Upper lobe of right lung (tissue), 1 donor: ENCODE measurements around the gene CDK6. TPM values are rescaled to one million over a fixed set of nuclear protein-coding genes. Genes with fewer than 3 reads are reported as not detected.

ENCODE experiments used
- ATAC-seq: fragments of 200-7000 bp; cut with Tn5 transposase; one replicate; pipeline ENCODE4 v1.9.1; 2020; ENCODE audit warnings: mild to moderate bottlenecking, moderate library complexity
- DNase-seq: peaks from one replicate; pipeline ENCODE4 v3.0.0-alpha.2; 2020
- H3K27ac ChIP-seq: fragments of 200-600 bp; one replicate; pipeline ENCODE4 v1.8.0; 2022
- H3K27me3 ChIP-seq: fragments of 200-600 bp; one replicate; pipeline ENCODE4 v1.8.0; 2022; ENCODE audit warnings: mild to moderate bottlenecking
- H3K36me3 ChIP-seq: fragments of 200-600 bp; one replicate; pipeline ENCODE4 v1.8.0; 2022
- H3K4me1 ChIP-seq: fragments of 200-600 bp; one replicate; pipeline ENCODE4 v1.8.0; 2022
- H3K4me3 ChIP-seq: fragments of 200-600 bp; one replicate; pipeline ENCODE4 v1.8.0; 2022; ENCODE audit warnings: mild to moderate bottlenecking
- H3K9me3 ChIP-seq: fragments of 200-600 bp; one replicate; pipeline ENCODE4 v1.8.0; 2022
- intact Hi-C: fragments of 100-400 bp; cut with DNase I; formaldehyde crosslinking; loops from one replicate; pipeline ENCODE4 v1.11.0; 2022
- total RNA-seq: library from RNA; stranded (reverse); fragmentation: NEBNext Ultra II Directional; extraction: Animal tissue kit (Norgen Biotek cat#: 25700); gene quantifications from one replicate; pipeline ENCODE4 v1.2.1, GENCODE V29; 2021
- TF ChIP-seq, protein P1 (sequence below): fragments of 200-600 bp; IDR thresholded peaks from one replicate; pipeline ENCODE4 v1.8.0; 2022; ENCODE audit warnings: antibody characterized with exemption
- donor health status: DM: no; HTN: yes; CAD: no; lungs with severe emphysema.

The CDK6 gene
- total RNA-seq, 1 donor from 2014 or later: 22.4 TPM

DNA sequence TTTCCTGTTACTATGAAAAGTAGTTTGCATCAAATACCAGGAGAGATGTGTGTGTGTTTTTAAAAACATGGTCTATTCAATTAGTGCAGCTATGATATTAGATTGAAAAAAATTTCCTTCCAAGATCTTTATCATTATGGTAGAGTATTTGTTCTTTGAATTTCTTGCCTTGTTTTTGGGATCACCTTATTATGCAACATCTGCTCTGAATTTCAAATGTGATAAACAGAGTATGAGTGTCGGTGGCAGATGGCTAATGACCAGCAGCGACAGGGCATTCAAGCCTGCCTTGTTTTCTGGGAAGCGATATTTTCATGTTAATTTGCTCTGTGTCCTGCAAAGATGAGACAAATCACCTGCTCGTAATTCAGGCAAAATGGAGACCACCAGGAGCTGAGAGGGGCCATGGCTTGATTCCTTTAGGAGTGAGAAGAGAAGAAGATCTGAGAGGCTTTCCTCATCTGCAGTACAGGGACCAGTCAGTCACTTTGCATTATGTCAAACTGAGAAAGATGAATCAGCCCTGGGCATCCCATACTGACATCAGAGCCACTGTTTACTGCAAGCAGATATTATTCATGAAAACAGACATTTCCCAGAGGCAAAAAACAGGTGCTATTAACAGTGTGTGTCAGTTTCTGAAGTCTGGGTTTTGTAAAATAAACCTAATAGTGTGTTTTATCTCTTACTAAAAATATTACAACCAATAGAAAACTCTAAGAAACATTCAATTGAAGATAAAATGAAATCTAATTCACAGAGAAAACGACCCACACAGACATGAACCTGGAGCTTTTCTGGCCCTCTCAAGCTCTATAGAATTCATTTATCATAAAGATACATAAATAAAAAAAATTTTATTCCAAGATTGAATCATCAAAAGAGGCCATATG lies 67.6 kb downstream of the CDK6 start:
- H3K4me1 ChIP-seq: peaks cover 13% of the 10 kb centered on the region
- intact Hi-C loops: no loop called here
- ATAC-seq: no peak
- DNase-seq: no peak
- H3K27me3 ChIP-seq: no peaks in the 10 kb centered on the region
- TF ChIP-seq, protein P1, sequence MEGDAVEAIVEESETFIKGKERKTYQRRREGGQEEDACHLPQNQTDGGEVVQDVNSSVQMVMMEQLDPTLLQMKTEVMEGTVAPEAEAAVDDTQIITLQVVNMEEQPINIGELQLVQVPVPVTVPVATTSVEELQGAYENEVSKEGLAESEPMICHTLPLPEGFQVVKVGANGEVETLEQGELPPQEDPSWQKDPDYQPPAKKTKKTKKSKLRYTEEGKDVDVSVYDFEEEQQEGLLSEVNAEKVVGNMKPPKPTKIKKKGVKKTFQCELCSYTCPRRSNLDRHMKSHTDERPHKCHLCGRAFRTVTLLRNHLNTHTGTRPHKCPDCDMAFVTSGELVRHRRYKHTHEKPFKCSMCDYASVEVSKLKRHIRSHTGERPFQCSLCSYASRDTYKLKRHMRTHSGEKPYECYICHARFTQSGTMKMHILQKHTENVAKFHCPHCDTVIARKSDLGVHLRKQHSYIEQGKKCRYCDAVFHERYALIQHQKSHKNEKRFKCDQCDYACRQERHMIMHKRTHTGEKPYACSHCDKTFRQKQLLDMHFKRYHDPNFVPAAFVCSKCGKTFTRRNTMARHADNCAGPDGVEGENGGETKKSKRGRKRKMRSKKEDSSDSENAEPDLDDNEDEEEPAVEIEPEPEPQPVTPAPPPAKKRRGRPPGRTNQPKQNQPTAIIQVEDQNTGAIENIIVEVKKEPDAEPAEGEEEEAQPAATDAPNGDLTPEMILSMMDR: no peak
- no peak overlapping the region for H3K27ac ChIP-seq
- H3K4me3 ChIP-seq: no peak overlapping the region
- H3K36me3 ChIP-seq: peaks cover 6% of the 10 kb centered on the region
- H3K9me3 ChIP-seq: no peaks in the 10 kb centered on the region

- Histone ChIP-seq H3K36me3 (no peaks in the 10 kb centered on the region), H3K9me3 (no peaks in the 10 kb centered on the region), H3K27me3 (no peaks in the 10 kb centered on the region), H3K4me1 (peaks cover 13% of the 10 kb centered on the region), H3K4me3 (no peak overlapping the region), H3K27ac (no peak overlapping the region)
- TF ChIP-seq, protein P1: no peak
- no peak for DNase-seq
- intact Hi-C loops: no loop called here
- no peak for ATAC-seq
These were observed 68.9 kb downstream of the CDK6 start for GRCh38 chr7:92767437-92767836.

DNA sequence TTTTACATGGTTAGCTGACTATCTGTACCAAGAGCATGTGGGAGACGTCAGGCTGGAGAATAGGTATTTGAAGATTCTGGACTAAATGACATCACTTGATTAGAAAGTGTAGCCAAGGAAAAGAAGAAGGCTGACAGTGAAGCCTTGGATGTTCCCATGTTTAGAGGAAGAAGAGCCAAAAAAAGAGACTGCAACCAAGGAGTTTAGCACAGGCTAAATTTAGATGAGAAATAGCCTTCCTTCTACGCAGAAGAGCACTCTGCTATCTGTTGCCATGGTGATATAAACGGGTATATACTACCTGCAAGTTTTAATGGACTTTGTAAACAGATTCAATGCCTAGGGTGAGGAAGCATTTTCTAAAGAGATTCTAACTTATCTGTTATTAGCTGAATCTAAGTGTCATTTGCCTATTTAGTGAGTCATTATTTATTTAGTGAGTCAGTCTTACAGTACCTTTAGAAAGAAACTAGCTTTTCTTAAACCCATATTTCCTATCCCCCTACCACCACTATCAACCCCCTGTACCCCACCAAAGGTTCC lies 69.8 kb downstream of the CDK6 start:
- intact Hi-C loops: no loop called here
- Histone ChIP-seq H3K4me1 (peaks cover 13% of the 10 kb centered on the region), H3K9me3 (no peaks in the 10 kb centered on the region), H3K27me3 (no peaks in the 10 kb centered on the region), H3K36me3 (no peaks in the 10 kb centered on the region), H3K4me3 (no peak overlapping the region), H3K27ac (no peak overlapping the region)
- ATAC-seq (no peak), DNase-seq (no peak)
- TF ChIP-seq, protein P1: no peak

DNA sequence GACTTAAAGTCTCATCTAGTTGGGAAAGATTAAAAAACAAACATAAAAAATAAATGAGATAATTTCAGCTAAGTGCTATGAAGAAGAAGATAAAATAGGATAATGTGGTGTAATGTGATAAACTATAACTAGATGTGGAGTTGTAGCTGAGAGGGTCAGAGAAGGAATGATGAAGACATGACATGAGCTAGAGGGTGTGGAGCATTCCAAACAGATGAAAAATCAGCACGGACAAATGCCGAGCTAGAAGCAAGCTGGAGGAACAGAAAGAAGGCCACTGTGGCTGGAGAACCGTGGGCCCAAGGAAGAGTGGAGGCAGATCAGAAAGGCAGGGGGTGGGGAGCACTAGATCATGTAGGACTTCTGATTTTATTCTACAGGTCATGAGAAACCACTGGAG lies 70.6 kb downstream of the CDK6 start:
- H3K27me3 ChIP-seq: no peaks in the 10 kb centered on the region
- no peak overlapping the region for H3K27ac ChIP-seq
- H3K4me3 ChIP-seq: no peak overlapping the region
- ATAC-seq (no peak), DNase-seq (no peak)
- H3K9me3 ChIP-seq: no peaks in the 10 kb centered on the region
- TF ChIP-seq, protein P1: no peak
- intact Hi-C loops: no loop called here
- H3K36me3 ChIP-seq: no peaks in the 10 kb centered on the region
- peaks cover 13% of the 10 kb centered on the region for H3K4me1 ChIP-seq

DNA sequence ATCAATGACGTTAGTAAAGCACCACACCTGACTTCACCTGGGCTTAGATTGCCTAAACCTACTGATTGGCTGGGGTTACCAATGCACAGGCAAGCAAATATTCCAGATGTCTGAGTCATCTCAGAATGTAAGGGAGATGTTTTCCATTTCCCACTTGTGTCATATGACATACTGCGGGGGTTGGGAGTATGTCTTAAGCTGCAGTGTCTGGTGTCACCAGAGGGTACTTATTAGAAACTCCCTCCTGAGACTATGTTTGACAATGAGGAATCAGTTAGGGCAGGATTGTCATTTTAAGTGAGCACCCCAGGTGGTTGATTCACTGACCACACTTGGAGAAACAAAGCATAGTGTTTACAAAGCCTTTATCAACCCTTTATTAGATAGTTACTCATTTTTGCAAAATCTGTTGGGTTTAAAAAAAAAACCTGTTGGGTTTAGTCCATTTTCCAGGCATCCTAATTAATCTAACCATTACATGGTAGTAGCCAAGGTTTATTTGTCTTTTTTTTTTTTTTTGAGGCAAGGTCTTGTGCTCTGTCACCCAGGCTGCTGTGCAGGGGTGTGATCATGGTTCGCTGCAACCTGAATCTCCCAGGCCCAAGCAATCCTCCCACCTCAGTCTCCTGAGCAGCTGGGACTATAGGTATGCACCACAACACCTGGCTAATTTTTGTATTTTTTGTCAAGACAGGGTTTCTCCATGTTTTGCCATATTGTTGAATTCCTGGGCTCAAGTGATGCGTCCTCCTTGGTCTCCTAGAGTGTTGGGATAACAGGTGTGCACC lies 72.5 kb downstream of the CDK6 start:
- Histone ChIP-seq H3K4me1 (peaks cover 13% of the 10 kb centered on the region), H3K4me3 (no peak overlapping the region), H3K27me3 (no peaks in the 10 kb centered on the region), H3K36me3 (no peaks in the 10 kb centered on the region), H3K9me3 (no peaks in the 10 kb centered on the region), H3K27ac (no peak overlapping the region)
- ATAC-seq (peak; percentile 48), DNase-seq (no peak)
- intact Hi-C loops: no loop called here
- TF ChIP-seq, protein P1: no peak
